ENCODE data around the gene PLAGL2. TPM values are rescaled to one million over a fixed set of nuclear protein-coding genes. Genes with fewer than 3 reads are reported as not detected.
A peak's percentile ranks its signal among the peaks of the same experiment; 100 is the strongest.
"Not testable (repeated sequence)": the region's sequence is repeated elsewhere in the genome, so short reads cannot be mapped to it uniquely, and the experiment has no call there.

PLAGL2 gene
- total RNA-seq, 2 donors from 2014 or later = 14.9 to 18.9 TPM

GRCh38 chr20:32205110-32205842 is 2.3 kb downstream of the PLAGL2 start:
- H3K9me3 ChIP-seq (ENCODE audit: control insufficient read depth, low read length, poor library complexity, severe bottlenecking) = no peaks in the 10 kb centered on the region
- no peaks in the 10 kb centered on the region for H3K27me3 Mint-ChIP-seq
- no peak for ATAC-seq
- no peak for DNase-seq
- peaks cover 2% of the 10 kb centered on the region for H3K36me3 Mint-ChIP-seq (ENCODE audit: low read depth)
- peak overlapping the region; percentile 99 for H3K27ac Mint-ChIP-seq
- H3K4me1 Mint-ChIP-seq = peaks cover 64% of the 10 kb centered on the region
- H3K4me3 Mint-ChIP-seq = peak overlapping the region; percentile 97

DNA sequence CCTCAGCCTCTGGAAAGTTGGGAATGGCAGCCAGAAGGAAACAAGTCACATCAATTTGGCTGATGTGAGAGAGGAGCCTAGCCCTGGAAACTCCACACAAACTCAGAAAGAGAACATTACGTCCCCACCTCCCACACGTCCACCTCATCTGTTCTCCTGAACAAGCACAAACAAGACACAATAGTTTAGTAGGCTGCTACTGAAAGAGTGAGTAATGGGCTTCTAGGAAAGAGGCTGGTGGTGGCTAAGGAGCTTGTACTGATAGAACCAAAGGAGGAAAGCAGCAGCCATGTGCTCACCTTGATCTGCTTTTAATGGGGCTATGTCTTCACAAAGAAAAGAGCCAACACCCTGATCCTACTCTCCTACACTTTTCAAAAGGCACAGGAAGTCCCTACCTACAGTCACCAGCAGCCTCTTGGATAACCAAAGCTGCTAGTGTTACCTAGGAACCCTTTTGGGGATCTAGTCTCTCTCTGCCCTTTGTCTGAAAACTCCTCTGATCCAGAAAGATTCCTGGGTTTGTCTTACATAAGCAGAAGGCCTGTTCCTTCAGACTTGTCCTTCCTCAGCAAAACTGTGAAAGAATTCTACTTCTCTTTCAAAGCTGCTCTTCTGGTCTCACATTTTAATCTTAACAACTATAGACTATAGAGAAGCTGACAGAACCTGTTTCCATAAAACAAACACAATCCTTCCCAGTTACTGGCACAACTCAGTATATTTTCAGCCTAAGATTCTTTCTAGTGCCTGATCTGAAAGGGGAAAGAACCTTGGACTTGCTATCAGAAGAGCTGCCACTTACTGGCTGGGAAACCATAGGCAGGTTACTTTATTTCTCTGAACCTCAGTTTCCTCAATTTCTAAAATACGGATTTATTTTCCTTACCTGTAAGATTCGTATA is 3.1 kb downstream of the PLAGL2 start:
- DNase-seq = no peak
- H3K9me3 ChIP-seq (ENCODE audit: control insufficient read depth, low read length, poor library complexity, severe bottlenecking) = no peaks in the 10 kb centered on the region
- Mint-ChIP-seq H3K27ac (peak overlapping the region; percentile 99), H3K4me1 (peaks cover 57% of the 10 kb centered on the region), H3K27me3 (no peaks in the 10 kb centered on the region), H3K4me3 (peak overlapping the region; percentile 97), H3K36me3 (ENCODE audit: low read depth) (peaks cover 2% of the 10 kb centered on the region)
- no peak for ATAC-seq

- H3K4me3 Mint-ChIP-seq = no peak overlapping the region
- no peak for ATAC-seq
Measured at GRCh38 chr20:32203356-32204204, 4.0 kb downstream of the PLAGL2 start.

GRCh38 chr20:32201977-32202363 is 5.6 kb downstream of the PLAGL2 start:
- Mint-ChIP-seq H3K36me3 (ENCODE audit: low read depth) (peaks cover 4% of the 10 kb centered on the region), H3K27me3 (no peaks in the 10 kb centered on the region), H3K27ac (peak overlapping the region; percentile 77), H3K4me3 (no peak overlapping the region), H3K4me1 (peaks cover 48% of the 10 kb centered on the region)
- ATAC-seq (no peak), DNase-seq (no peak)
- H3K9me3 ChIP-seq (ENCODE audit: control insufficient read depth, low read length, poor library complexity, severe bottlenecking) = no peaks in the 10 kb centered on the region

More at GRCh38 chr20:32203356-32204204, 4.0 kb downstream of the PLAGL2 start:
- H3K36me3 Mint-ChIP-seq (ENCODE audit: low read depth) = peaks cover 2% of the 10 kb centered on the region
- H3K9me3 ChIP-seq (ENCODE audit: control insufficient read depth, low read length, poor library complexity, severe bottlenecking) = no peaks in the 10 kb centered on the region
- H3K27me3 Mint-ChIP-seq = no peaks in the 10 kb centered on the region
- H3K27ac Mint-ChIP-seq = peak overlapping the region; percentile 99
- peaks cover 48% of the 10 kb centered on the region for H3K4me1 Mint-ChIP-seq
- DNase-seq = no peak

- H3K9me3 ChIP-seq (ENCODE audit: control insufficient read depth, low read length, poor library complexity, severe bottlenecking) = no peaks in the 10 kb centered on the region
- H3K4me3 Mint-ChIP-seq = no peak overlapping the region
- peaks cover 2% of the 10 kb centered on the region for H3K36me3 Mint-ChIP-seq (ENCODE audit: low read depth)
- H3K27ac Mint-ChIP-seq = no peak overlapping the region
- no peaks in the 10 kb centered on the region for H3K27me3 Mint-ChIP-seq
- ATAC-seq (no peak), DNase-seq (no peak)
- peaks cover 42% of the 10 kb centered on the region for H3K4me1 Mint-ChIP-seq
Measured at GRCh38 chr20:32201296-32201976, 6.1 kb downstream of the PLAGL2 start.

- Mint-ChIP-seq H3K27ac (peak overlapping the region; percentile 57), H3K4me1 (peaks cover 24% of the 10 kb centered on the region), H3K27me3 (no peaks in the 10 kb centered on the region), H3K36me3 (ENCODE audit: low read depth) (peaks cover 2% of the 10 kb centered on the region), H3K4me3 (no peak overlapping the region)
- ATAC-seq (no peak), DNase-seq (no peak)
- no peaks in the 10 kb centered on the region for H3K9me3 ChIP-seq (ENCODE audit: control insufficient read depth, low read length, poor library complexity, severe bottlenecking)
Measured at GRCh38 chr20:32199006-32199405, 8.5 kb downstream of the PLAGL2 start.

- not testable (repeated sequence) for H3K9me3 ChIP-seq (ENCODE audit: control insufficient read depth, low read length, poor library complexity, severe bottlenecking); H3K27ac Mint-ChIP-seq; ATAC-seq; H3K4me3 Mint-ChIP-seq; DNase-seq; H3K36me3 Mint-ChIP-seq (ENCODE audit: low read depth); H3K27me3 Mint-ChIP-seq
- peaks cover 16% of the 10 kb centered on the region for H3K4me1 Mint-ChIP-seq
Measured at GRCh38 chr20:32197136-32197535, 10.4 kb downstream of the PLAGL2 start.

- ATAC-seq; H3K4me3 Mint-ChIP-seq; H3K9me3 ChIP-seq (ENCODE audit: control insufficient read depth, low read length, poor library complexity, severe bottlenecking); H3K36me3 Mint-ChIP-seq (ENCODE audit: low read depth); H3K27me3 Mint-ChIP-seq; DNase-seq; H3K27ac Mint-ChIP-seq: not testable (repeated sequence)
- peaks cover 16% of the 10 kb centered on the region for H3K4me1 Mint-ChIP-seq
Measured at GRCh38 chr20:32196613-32197012, 10.9 kb downstream of the PLAGL2 start.

GRCh38 chr20:32195581-32195980 is 12.0 kb downstream of the PLAGL2 start:
- H3K27ac Mint-ChIP-seq = no peak overlapping the region
- ATAC-seq = no peak
- DNase-seq = no peak
- no peaks in the 10 kb centered on the region for H3K9me3 ChIP-seq (ENCODE audit: control insufficient read depth, low read length, poor library complexity, severe bottlenecking)
- H3K4me3 Mint-ChIP-seq = no peak overlapping the region
- peaks cover 5% of the 10 kb centered on the region for H3K36me3 Mint-ChIP-seq (ENCODE audit: low read depth)
- H3K4me1 Mint-ChIP-seq = peaks cover 16% of the 10 kb centered on the region
- H3K27me3 Mint-ChIP-seq = no peaks in the 10 kb centered on the region

DNA sequence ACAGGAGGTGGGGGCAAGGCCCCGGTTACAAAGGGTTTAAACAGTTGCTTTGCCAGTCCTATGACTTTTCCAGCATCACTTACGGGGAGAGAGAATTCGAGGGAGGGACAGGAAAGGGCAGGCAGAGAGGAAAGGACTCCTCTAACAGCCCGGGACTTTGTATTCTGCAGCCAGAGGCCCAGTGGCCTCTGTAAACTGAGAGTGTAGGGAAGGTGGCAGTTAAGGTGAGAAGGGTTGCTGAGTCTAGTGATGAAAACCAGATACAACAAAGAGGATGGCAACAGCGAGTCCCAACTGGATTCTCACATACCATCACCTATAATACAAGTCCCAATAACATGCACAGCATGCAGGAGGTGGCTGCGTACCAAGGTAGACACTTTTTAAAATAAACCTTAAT is 13.5 kb downstream of the PLAGL2 start:
- no peak overlapping the region for H3K4me3 Mint-ChIP-seq
- DNase-seq = no peak
- H3K27me3 Mint-ChIP-seq = no peaks in the 10 kb centered on the region
- no peaks in the 10 kb centered on the region for H3K9me3 ChIP-seq (ENCODE audit: control insufficient read depth, low read length, poor library complexity, severe bottlenecking)
- no peak for ATAC-seq
- H3K27ac Mint-ChIP-seq = no peak overlapping the region
- H3K4me1 Mint-ChIP-seq = peaks cover 20% of the 10 kb centered on the region
- H3K36me3 Mint-ChIP-seq (ENCODE audit: low read depth) = peaks cover 5% of the 10 kb centered on the region

DNA sequence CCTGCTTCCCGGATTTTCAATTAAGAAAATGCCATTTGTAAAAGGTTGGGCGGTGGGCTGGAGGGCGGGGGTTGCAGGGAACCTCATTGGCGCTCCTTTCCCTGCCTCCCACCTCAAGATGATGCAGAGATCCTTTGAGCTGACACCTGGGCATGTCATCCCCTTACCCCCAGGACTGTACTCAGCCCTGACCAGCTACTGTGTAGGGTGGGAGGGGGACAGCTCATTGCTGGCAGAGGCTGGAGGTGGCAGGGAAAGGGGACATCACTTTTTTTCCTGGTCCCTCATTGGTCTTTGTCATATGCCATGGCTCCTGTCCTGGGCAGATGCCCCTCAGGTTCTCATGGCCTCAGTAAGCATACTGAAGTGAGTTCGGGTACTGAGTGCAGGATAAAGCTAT is 14.2 kb downstream of the PLAGL2 start:
- Mint-ChIP-seq H3K27ac (peak overlapping the region; percentile 79), H3K4me1 (peaks cover 23% of the 10 kb centered on the region)
- ATAC-seq; DNase-seq; H3K36me3 Mint-ChIP-seq (ENCODE audit: low read depth); H3K9me3 ChIP-seq (ENCODE audit: control insufficient read depth, low read length, poor library complexity, severe bottlenecking); H3K27me3 Mint-ChIP-seq; H3K4me3 Mint-ChIP-seq: not testable (repeated sequence)

DNA sequence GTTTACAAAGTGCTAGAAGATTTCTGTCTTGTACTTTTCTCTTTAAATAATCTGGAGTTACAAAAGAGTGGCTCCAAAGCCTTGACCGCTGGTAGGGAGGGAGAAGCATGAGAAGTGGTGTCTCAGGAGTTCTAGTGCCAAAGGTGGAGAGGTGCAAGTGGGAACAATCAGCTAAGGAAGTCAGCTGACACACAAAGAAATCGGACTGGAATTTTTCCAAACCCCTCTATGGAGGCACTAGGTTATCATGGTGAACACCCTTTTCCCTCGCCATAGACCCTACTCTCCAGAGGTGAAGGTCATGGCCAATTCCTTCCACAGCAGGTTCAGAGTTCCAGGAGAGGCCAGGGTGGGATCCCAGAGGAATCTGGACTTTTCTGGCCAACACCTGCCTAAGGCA is 14.8 kb downstream of the PLAGL2 start:
- peaks cover 21% of the 10 kb centered on the region for H3K4me1 Mint-ChIP-seq
- no peak overlapping the region for H3K4me3 Mint-ChIP-seq
- DNase-seq (no peak), ATAC-seq (no peak)
- peaks cover 3% of the 10 kb centered on the region for H3K36me3 Mint-ChIP-seq (ENCODE audit: low read depth)
- H3K27me3 Mint-ChIP-seq = no peaks in the 10 kb centered on the region
- H3K27ac Mint-ChIP-seq = peak overlapping the region; percentile 79
- no peaks in the 10 kb centered on the region for H3K9me3 ChIP-seq (ENCODE audit: control insufficient read depth, low read length, poor library complexity, severe bottlenecking)
